KMS-11 (cell line): ENCODE results near the gene TTC21A.

Experiments
- H2AFZ ChIP-seq: fragments of 200-600 bp; sonication (generic); 2 replicates; pipeline ENCODE4 v1.6.1; 2016; ENCODE audit warnings: antibody characterized with exemption, mixed run types, low read depth
- H3K27ac ChIP-seq: fragments of 200-600 bp; sonication (generic); 2 replicates; pipeline ENCODE4 v1.6.1; 2016; ENCODE audit warnings: mild to moderate bottlenecking, mixed run types
- H3K27me3 ChIP-seq: fragments of 200-600 bp; sonication (generic); 2 replicates; pipeline ENCODE4 v1.6.1; 2017; ENCODE audit warnings: mild to moderate bottlenecking, low read depth, mixed run types, moderate library complexity; ENCODE audit not compliant: insufficient read depth
- H3K36me3 ChIP-seq: fragments of 200-600 bp; sonication (generic); 2 replicates; pipeline ENCODE4 v1.6.1; 2017; ENCODE audit warnings: mild to moderate bottlenecking, mixed run types; ENCODE audit not compliant: insufficient read depth
- H3K4me1 ChIP-seq: fragments of 200-600 bp; sonication (generic); 2 replicates; pipeline ENCODE4 v1.6.1; 2016; ENCODE audit warnings: mild to moderate bottlenecking, low read depth, mixed run types; ENCODE audit not compliant: poor library complexity, severe bottlenecking
- H3K4me2 ChIP-seq: fragments of 200-600 bp; sonication (generic); 2 replicates; pipeline ENCODE4 v1.7.0; 2016; ENCODE audit warnings: mild to moderate bottlenecking, mixed run types
- H3K4me3 ChIP-seq: fragments of 200-600 bp; sonication (generic); IDR thresholded peaks from 2 replicates; pipeline ENCODE4 v1.6.1; 2017; ENCODE audit warnings: low read depth, low read length, mixed read lengths; ENCODE audit not compliant: insufficient read depth
- H3K79me2 ChIP-seq: fragments of 200-600 bp; sonication (generic); 2 replicates; pipeline ENCODE4 v1.6.1; 2016; ENCODE audit warnings: low read depth, mixed run types; ENCODE audit not compliant: insufficient read depth
- H3K9ac ChIP-seq: fragments of 200-600 bp; sonication (generic); 2 replicates; pipeline ENCODE4 v1.6.1; 2016; ENCODE audit warnings: mild to moderate bottlenecking, mixed run types
- H4K20me1 ChIP-seq: fragments of 200-600 bp; sonication (generic); 2 replicates; pipeline ENCODE4 v1.6.1; 2016; ENCODE audit warnings: mild to moderate bottlenecking, mixed run types; ENCODE audit not compliant: insufficient read depth
- CTCF ChIP-seq: fragments of 200-600 bp; sonication (generic); conservative IDR thresholded peaks from 2 replicates; pipeline ENCODE4 v1.6.1; 2017; ENCODE audit warnings: low read depth, mild to moderate bottlenecking, antibody characterized with exemption, low read length, moderate library complexity, mixed read lengths

The TTC21A gene

GRCh38 chr3:39124876-39125840 is 17.7 kb downstream of the TTC21A start:
- no peaks in the 10 kb centered on the region for H4K20me1 ChIP-seq
- no peak overlapping the region for H3K27ac ChIP-seq
- H2AFZ ChIP-seq, result no peak overlapping the region
- TF ChIP-seq CTCF, result no peak
- H3K4me2 ChIP-seq, result no peak overlapping the region
- H3K79me2 ChIP-seq, result no peaks in the 10 kb centered on the region
- H3K36me3 ChIP-seq, result no peaks in the 10 kb centered on the region
- H3K27me3 ChIP-seq, result no peaks in the 10 kb centered on the region
- no peak overlapping the region for H3K9ac ChIP-seq
- no peaks in the 10 kb centered on the region for H3K4me1 ChIP-seq
- no peak overlapping the region for H3K4me3 ChIP-seq

- Histone ChIP-seq H3K79me2 (no peaks in the 10 kb centered on the region), H3K4me1 (no peaks in the 10 kb centered on the region), H4K20me1 (no peaks in the 10 kb centered on the region), H3K4me2 (no peak overlapping the region), H3K4me3 (no peak overlapping the region), H2AFZ (no peak overlapping the region), H3K9ac (no peak overlapping the region), H3K36me3 (no peaks in the 10 kb centered on the region), H3K27me3 (no peaks in the 10 kb centered on the region), H3K27ac (no peak overlapping the region)
- TF ChIP-seq CTCF, result no peak
These were observed 18.5 kb downstream of the TTC21A start for GRCh38 chr3:39125841-39126500.

GRCh38 chr3:39126532-39127071 is 19.1 kb downstream of the TTC21A start:
- H3K36me3 ChIP-seq, result no peaks in the 10 kb centered on the region
- H4K20me1 ChIP-seq, result no peaks in the 10 kb centered on the region
- no peak overlapping the region for H3K9ac ChIP-seq
- no peaks in the 10 kb centered on the region for H3K4me1 ChIP-seq
- no peak overlapping the region for H3K4me3 ChIP-seq
- H3K4me2 ChIP-seq, result no peak overlapping the region
- no peaks in the 10 kb centered on the region for H3K27me3 ChIP-seq
- TF ChIP-seq CTCF, result no peak
- no peaks in the 10 kb centered on the region for H3K79me2 ChIP-seq
- no peak overlapping the region for H2AFZ ChIP-seq
- H3K27ac ChIP-seq, result no peak overlapping the region

GRCh38 chr3:39127269-39127907 is 19.9 kb downstream of the TTC21A start:
- no peaks in the 10 kb centered on the region for H3K36me3 ChIP-seq
- H3K27me3 ChIP-seq, result no peaks in the 10 kb centered on the region
- no peaks in the 10 kb centered on the region for H3K79me2 ChIP-seq
- no peak overlapping the region for H3K4me2 ChIP-seq
- H3K4me1 ChIP-seq, result no peaks in the 10 kb centered on the region
- no peak overlapping the region for H3K9ac ChIP-seq
- H3K4me3 ChIP-seq, result no peak overlapping the region
- no peak overlapping the region for H2AFZ ChIP-seq
- no peak overlapping the region for H3K27ac ChIP-seq
- H4K20me1 ChIP-seq, result no peaks in the 10 kb centered on the region
- TF ChIP-seq CTCF, result no peak
